ENCODE results near the gene EPB42. TPM values are rescaled to one million over a fixed set of nuclear protein-coding genes. Genes with fewer than 3 reads are reported as not detected.

The EPB42 gene
- total RNA-seq (2014; rRNA removed; shearing (Covaris generic)): not detected in 2 replicates
- polyA plus RNA-seq (2015; cell fraction: cytosol; rRNA removed): not detected in 2 replicates
- not detected in 2 replicates for polyA plus RNA-seq (2015; cell fraction: nucleus; rRNA removed)

GRCh38 chr15:43220991-43221403 is at the start of gene EPB42:
Gene EPB42 (minus strand): TSS chr15:43221018. CDS start chr15:43220825, 193 bp downstream.
- DNase-seq (ENCODE audit: low read depth, low spot score): no peak
- in situ Hi-C loops (cut with HindIII; ENCODE audit: low pct_unique_long_range_greater_than_20kb, low sequenced_read_pairs): no loop called here

DNA sequence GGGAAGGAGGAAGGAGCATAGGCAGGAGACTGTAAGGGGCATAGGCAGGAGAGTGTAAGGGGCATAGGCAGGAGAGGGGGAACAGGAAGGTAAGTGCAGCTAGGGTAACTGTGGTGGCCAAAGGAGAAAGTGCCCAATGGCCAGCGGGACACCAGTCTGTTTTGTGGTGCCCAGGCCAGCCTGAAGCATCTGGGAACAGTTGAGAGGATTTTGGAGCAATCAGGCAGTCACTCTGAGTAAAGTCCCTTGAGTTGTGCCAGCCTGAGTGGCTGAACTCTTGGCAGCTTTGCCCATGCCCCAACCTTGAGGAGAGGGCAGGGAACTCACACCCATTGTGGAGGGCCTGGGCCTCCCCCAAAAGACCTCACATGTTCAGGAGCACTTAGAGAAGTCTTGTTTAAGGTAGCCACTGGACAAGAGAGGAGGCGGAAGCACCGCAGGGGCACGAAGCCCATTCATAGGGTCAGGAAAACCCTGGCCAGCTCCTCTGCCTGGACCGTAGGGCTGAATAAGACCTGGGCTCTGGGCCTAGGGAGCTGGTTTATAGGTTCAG is 49.4 kb upstream of the EPB42 start:
- no peak for DNase-seq (ENCODE audit: low read depth, low spot score)
- in situ Hi-C loops (cut with HindIII; ENCODE audit: low pct_unique_long_range_greater_than_20kb, low sequenced_read_pairs): no loop called here

- in situ Hi-C loops (cut with HindIII; ENCODE audit: low pct_unique_long_range_greater_than_20kb, low sequenced_read_pairs): no loop called here
- DNase-seq (ENCODE audit: low read depth, low spot score): peak; percentile 22
Measured at GRCh38 chr15:43268111-43269105, 47.6 kb upstream of the EPB42 start.

DNA sequence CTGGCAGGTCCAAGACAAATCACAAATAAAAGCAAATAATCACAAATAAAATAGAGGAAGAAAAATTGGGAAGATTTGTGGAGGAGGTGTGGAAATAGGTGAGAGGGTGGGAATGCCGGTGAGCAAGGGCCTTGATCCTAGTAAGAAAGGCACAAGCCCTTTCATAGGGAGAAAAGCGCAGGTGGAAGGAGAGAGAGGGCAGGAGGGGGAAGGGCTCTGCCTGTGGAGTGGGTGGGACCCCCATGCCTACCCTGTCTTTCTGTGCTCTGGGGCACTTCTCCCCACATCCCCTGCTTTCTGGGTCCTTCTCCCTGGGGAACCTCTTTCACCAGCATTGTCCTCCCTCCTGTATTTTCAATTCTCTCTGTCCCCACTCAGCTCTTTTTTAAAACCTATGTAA is 46.6 kb upstream of the EPB42 start:
- in situ Hi-C loops (cut with HindIII; ENCODE audit: low pct_unique_long_range_greater_than_20kb, low sequenced_read_pairs): no loop called here
- DNase-seq (ENCODE audit: low read depth, low spot score): no peak

- in situ Hi-C loops (cut with HindIII; ENCODE audit: low pct_unique_long_range_greater_than_20kb, low sequenced_read_pairs): no loop called here
- peak; percentile 7 for DNase-seq (ENCODE audit: low read depth, low spot score)
Measured at GRCh38 chr15:43266834-43267233, 46.0 kb upstream of the EPB42 start, which contains the start of gene TGM5. Gene TGM5 (minus strand): TSS chr15:43266928. CDS start chr15:43266849, 79 bp downstream.

GRCh38 chr15:43266386-43266785 is 45.6 kb upstream of the EPB42 start:
- in situ Hi-C loops (cut with HindIII; ENCODE audit: low pct_unique_long_range_greater_than_20kb, low sequenced_read_pairs): no loop called here
- DNase-seq (ENCODE audit: low read depth, low spot score): no peak

GRCh38 chr15:43260011-43260615 is 39.3 kb upstream of the EPB42 start:
- in situ Hi-C loops (cut with HindIII; ENCODE audit: low pct_unique_long_range_greater_than_20kb, low sequenced_read_pairs): no loop called here
- no peak for DNase-seq (ENCODE audit: low read depth, low spot score)

DNA sequence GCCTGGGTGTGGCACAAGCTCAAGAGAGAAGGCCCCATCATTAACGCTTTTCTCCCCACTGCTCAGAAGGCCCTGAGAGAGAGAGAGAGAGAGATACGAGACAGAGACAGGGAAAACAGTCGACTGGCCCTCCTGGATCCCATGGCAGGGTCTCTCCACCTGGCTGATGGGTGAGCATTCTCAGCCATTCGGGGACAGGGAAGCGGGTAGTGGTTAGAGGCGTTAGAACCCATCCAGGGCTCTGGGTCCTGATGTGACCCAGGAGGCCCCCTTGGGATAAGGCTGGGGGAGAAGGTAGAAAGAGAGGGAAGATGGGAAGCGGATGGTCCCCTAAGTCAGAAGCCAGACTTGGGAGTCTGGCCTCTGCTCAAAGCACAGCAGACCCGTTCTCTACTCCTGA is 38.0 kb upstream of the EPB42 start:
- no peak for DNase-seq (ENCODE audit: low read depth, low spot score)
- in situ Hi-C loops (cut with HindIII; ENCODE audit: low pct_unique_long_range_greater_than_20kb, low sequenced_read_pairs): no loop called here

DNA sequence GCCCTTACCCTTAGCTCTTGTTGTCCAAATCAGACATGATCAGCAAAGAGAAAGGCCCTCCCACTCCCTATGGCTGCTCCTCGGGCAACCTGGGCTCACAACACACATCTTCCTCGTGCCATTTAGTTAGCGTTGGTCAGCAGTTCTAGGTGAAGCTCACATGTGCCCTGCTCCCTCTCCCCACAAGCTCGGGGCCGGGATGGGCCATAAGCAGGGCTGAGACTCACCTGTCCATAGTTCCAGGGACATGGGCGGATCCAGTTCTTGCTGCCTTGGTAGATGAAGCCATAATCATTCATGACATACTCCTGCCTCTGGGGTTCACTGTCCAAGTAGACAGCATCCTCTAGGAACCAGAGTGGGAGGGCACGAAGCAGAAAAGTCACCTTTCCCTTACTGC is 35.5 kb upstream of the EPB42 start:
- in situ Hi-C loops (cut with HindIII; ENCODE audit: low pct_unique_long_range_greater_than_20kb, low sequenced_read_pairs): no loop called here
- no peak for DNase-seq (ENCODE audit: low read depth, low spot score)

DNA sequence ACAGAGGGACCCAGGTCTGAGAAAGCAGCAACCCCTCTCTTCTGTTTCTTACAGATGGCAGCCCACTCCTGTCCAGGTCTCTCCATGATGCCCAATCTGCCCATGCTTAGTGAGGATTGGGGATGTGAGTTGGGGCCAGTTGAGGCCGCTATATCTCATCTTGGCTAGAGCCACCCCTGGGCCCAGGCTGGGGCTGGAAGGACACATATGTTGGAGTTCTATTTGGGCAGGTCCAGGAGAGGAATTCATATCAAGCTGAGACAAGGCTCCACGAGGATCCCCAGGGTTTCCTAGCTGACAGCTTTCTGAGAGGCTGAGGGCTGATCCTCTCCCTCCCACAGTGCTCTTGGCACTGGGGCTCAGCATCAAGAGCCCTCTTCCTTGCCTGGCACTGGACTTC is 34.6 kb upstream of the EPB42 start:
- no peak for DNase-seq (ENCODE audit: low read depth, low spot score)
- in situ Hi-C loops (cut with HindIII; ENCODE audit: low pct_unique_long_range_greater_than_20kb, low sequenced_read_pairs): no loop called here

- no peak for DNase-seq (ENCODE audit: low read depth, low spot score)
- in situ Hi-C loops (cut with HindIII; ENCODE audit: low pct_unique_long_range_greater_than_20kb, low sequenced_read_pairs): no loop called here
Measured at GRCh38 chr15:43253431-43254403, 32.9 kb upstream of the EPB42 start.

DNA sequence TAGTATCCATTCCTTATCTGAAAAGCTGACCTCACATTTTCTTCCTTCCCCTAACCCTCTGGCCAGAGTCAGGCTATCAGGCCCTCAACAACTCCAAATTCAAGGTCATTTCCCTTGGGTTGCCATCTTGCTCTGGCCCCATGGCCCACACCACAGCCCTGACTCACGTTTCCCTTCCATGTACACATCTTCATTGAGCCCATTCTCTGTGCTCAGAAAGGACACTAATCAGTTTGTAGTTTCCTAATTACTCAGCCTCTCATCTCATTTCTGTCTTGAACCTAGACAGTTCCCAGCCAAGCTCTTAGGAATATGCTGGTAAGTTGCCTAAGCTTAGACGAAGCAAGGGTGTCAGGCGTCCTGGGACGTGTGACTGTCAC is 31.0 kb upstream of the EPB42 start:
- DNase-seq (ENCODE audit: low read depth, low spot score): no peak
- in situ Hi-C loops (cut with HindIII; ENCODE audit: low pct_unique_long_range_greater_than_20kb, low sequenced_read_pairs): no loop called here

DNA sequence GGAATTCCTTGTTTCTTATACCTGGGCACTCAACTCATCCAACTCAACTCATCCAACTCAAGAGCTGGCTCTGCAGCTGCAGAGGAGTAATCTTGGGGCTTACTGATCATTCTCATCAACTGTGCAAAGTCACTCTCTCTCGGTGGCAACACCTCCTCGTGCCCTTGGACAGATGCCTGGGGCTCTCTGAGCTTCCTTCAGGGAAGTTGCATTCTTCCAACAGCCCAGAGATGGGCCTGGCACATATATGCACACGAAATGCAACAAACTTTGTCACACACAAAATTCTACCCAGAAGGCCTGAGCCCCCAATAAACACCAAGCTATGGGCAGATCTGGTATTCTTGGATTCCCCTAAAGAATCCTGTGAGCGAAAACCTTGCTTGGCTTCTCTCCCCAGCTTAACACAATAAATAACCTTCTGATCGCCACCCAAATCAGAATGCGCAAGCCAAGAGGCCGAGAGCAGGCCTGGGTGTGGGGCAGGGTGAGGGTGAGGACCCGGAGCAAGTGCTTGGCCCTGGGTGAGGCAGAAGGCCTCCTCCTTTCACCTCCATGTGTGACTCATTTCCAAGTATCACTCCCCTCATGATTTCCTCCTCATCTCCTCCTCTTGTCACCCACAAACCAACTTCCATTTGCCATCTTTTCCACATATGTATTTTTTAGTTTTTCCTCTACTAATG is 30.5 kb upstream of the EPB42 start:
- no peak for DNase-seq (ENCODE audit: low read depth, low spot score)
- in situ Hi-C loops (cut with HindIII; ENCODE audit: low pct_unique_long_range_greater_than_20kb, low sequenced_read_pairs): no loop called here

DNA sequence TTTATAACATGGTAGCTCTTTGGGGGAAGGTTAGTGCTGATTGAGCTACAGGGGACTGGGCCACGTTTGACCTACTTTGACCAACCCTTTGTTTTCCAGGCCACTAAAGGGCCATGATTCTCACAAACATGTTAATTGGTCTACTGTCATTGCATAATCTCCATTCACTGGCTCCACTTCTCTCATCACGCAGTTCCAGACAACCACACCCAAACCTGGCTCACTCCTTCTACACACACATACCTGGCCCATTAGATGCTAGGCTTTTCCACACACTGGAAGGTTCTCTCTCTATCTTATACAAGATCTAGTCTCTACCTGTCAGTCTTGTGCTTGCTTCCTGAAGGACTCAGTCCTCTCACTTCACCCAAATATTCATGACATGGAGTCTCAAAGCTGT is 30.0 kb upstream of the EPB42 start:
- in situ Hi-C loops (cut with HindIII; ENCODE audit: low pct_unique_long_range_greater_than_20kb, low sequenced_read_pairs): no loop called here
- DNase-seq (ENCODE audit: low read depth, low spot score): no peak

GRCh38 chr15:43249699-43250203 is 28.9 kb upstream of the EPB42 start:
- in situ Hi-C loops (cut with HindIII; ENCODE audit: low pct_unique_long_range_greater_than_20kb, low sequenced_read_pairs): no loop called here
- no peak for DNase-seq (ENCODE audit: low read depth, low spot score)

GRCh38 chr15:43249236-43249635 is 28.4 kb upstream of the EPB42 start:
- in situ Hi-C loops (cut with HindIII; ENCODE audit: low pct_unique_long_range_greater_than_20kb, low sequenced_read_pairs): no loop called here
- DNase-seq (ENCODE audit: low read depth, low spot score): no peak

Measured in SK-MEL-5 (cell line).